ENCODE data around the gene STAG1. TPM values are rescaled to one million over a fixed set of nuclear protein-coding genes. Genes with fewer than 3 reads are reported as not detected.
"Not testable (repeated sequence)": the region's sequence is repeated elsewhere in the genome, so short reads cannot be mapped to it uniquely, and the experiment has no call there.

The STAG1 gene
- total and polyA plus RNA-seq, 2 experiments from 2014 or later: 12.4 to 41.1 TPM

- no peak overlapping the region for H2AFZ ChIP-seq
- H3K9me2 ChIP-seq (replicated peaks; ENCODE audit: insufficient read depth): no peaks in the 10 kb centered on the region
- H3K27me3 ChIP-seq: no peaks in the 10 kb centered on the region
- TF ChIP-seq EZH2phosphoT487 (IDR thresholded peaks at IDR 0.05; ENCODE audit: low read depth, severe bottlenecking, unreplicated experiment): no peak
- TF ChIP-seq EZH2 (IDR thresholded peaks at IDR 0.05; ENCODE audit: borderline replicate concordance): no peak
- TF ChIP-seq CTCF (IDR thresholded peaks at IDR 0.05; ENCODE audit: poor library complexity): no peak
- peaks cover 19% of the 10 kb centered on the region for H3K79me2 ChIP-seq
- H3K36me3 ChIP-seq (replicated peaks; ENCODE audit: insufficient read depth, low read depth): no peaks in the 10 kb centered on the region
- H3K9me3 ChIP-seq (ENCODE audit: low read depth): no peaks in the 10 kb centered on the region
- no peaks in the 10 kb centered on the region for H4K20me1 ChIP-seq (ENCODE audit: insufficient read depth, poor library complexity, severe bottlenecking)
- DNase-seq (ENCODE audit: low spot score): no peak
- H3K4me1 ChIP-seq (ENCODE audit: insufficient read depth): no peaks in the 10 kb centered on the region
- WGBS (ENCODE audit: low lambda C conversion rate, missing lambda C conversion rate): 82% methylated on average over 2 of the region's 2 CpGs
- H3K4me3 ChIP-seq: no peak overlapping the region
- H3K4me2 ChIP-seq: no peak overlapping the region
- no peak overlapping the region for H3K27ac ChIP-seq
These were observed 192.3 kb downstream of the STAG1 start for GRCh38 chr3:136559896-136560295.

GRCh38 chr3:136549461-136549860 is 202.7 kb downstream of the STAG1 start:
- not testable (repeated sequence) for H2AFZ ChIP-seq; H3K27me3 ChIP-seq; H3K9me2 ChIP-seq (replicated peaks; ENCODE audit: insufficient read depth); DNase-seq (ENCODE audit: low spot score); H3K4me3 ChIP-seq; H3K9me3 ChIP-seq (ENCODE audit: low read depth); H4K20me1 ChIP-seq (ENCODE audit: insufficient read depth, poor library complexity, severe bottlenecking); H3K36me3 ChIP-seq (replicated peaks; ENCODE audit: insufficient read depth, low read depth); H3K4me2 ChIP-seq; H3K4me1 ChIP-seq (ENCODE audit: insufficient read depth); H3K27ac ChIP-seq; H3K79me2 ChIP-seq
- WGBS (ENCODE audit: low lambda C conversion rate, missing lambda C conversion rate): 95% methylated on average over 1 of the region's 1 CpG

GRCh38 chr3:136547293-136547692 is 204.9 kb downstream of the STAG1 start:
- H3K9me2 ChIP-seq (replicated peaks; ENCODE audit: insufficient read depth): no peaks in the 10 kb centered on the region
- H3K4me1 ChIP-seq (ENCODE audit: insufficient read depth): no peaks in the 10 kb centered on the region
- TF ChIP-seq EZH2 (IDR thresholded peaks at IDR 0.05; ENCODE audit: borderline replicate concordance): no peak
- TF ChIP-seq EZH2phosphoT487 (IDR thresholded peaks at IDR 0.05; ENCODE audit: low read depth, severe bottlenecking, unreplicated experiment): no peak
- TF ChIP-seq CTCF (IDR thresholded peaks at IDR 0.05; ENCODE audit: poor library complexity): no peak
- H3K36me3 ChIP-seq (replicated peaks; ENCODE audit: insufficient read depth, low read depth): no peaks in the 10 kb centered on the region
- no peak overlapping the region for H2AFZ ChIP-seq
- H3K79me2 ChIP-seq: peaks cover 2% of the 10 kb centered on the region
- H3K4me2 ChIP-seq: no peak overlapping the region
- no peak overlapping the region for H3K4me3 ChIP-seq
- no peaks in the 10 kb centered on the region for H3K9me3 ChIP-seq (ENCODE audit: low read depth)
- H3K27me3 ChIP-seq: no peaks in the 10 kb centered on the region
- DNase-seq (ENCODE audit: low spot score): no peak
- H3K27ac ChIP-seq: no peak overlapping the region
- H4K20me1 ChIP-seq (ENCODE audit: insufficient read depth, poor library complexity, severe bottlenecking): no peaks in the 10 kb centered on the region

GRCh38 chr3:136546720-136547119 is 205.5 kb downstream of the STAG1 start:
- TF ChIP-seq CTCF (IDR thresholded peaks at IDR 0.05; ENCODE audit: poor library complexity) (no peak), EZH2 (IDR thresholded peaks at IDR 0.05; ENCODE audit: borderline replicate concordance) (no peak), EZH2phosphoT487 (IDR thresholded peaks at IDR 0.05; ENCODE audit: low read depth, severe bottlenecking, unreplicated experiment) (no peak)
- no peaks in the 10 kb centered on the region for H4K20me1 ChIP-seq (ENCODE audit: insufficient read depth, poor library complexity, severe bottlenecking)
- no peak overlapping the region for H3K4me3 ChIP-seq
- no peaks in the 10 kb centered on the region for H3K27me3 ChIP-seq
- no peaks in the 10 kb centered on the region for H3K36me3 ChIP-seq (replicated peaks; ENCODE audit: insufficient read depth, low read depth)
- no peak overlapping the region for H3K4me2 ChIP-seq
- DNase-seq (ENCODE audit: low spot score): no peak
- no peaks in the 10 kb centered on the region for H3K9me2 ChIP-seq (replicated peaks; ENCODE audit: insufficient read depth)
- H3K4me1 ChIP-seq (ENCODE audit: insufficient read depth): no peaks in the 10 kb centered on the region
- H3K9me3 ChIP-seq (ENCODE audit: low read depth): no peaks in the 10 kb centered on the region
- H3K79me2 ChIP-seq: peaks cover 5% of the 10 kb centered on the region
- H3K27ac ChIP-seq: no peak overlapping the region
- no peak overlapping the region for H2AFZ ChIP-seq

Data from hepatocyte (in vitro differentiated cells).